Measurements from ENCODE around the gene RHBDD1.

RHBDD1 gene

GRCh38 chr2:226835796-226836547, at the start of gene RHBDD1:
Gene RHBDD1 (plus strand): TSS chr2:226836054. CDS start chr2:226864694, 28,640 bp downstream.
- Histone ChIP-seq H3K9ac (peak within 1 kb of the TSS; percentile 81), H3K4me3 (ENCODE audit: low read depth, low read length) (peak within 1 kb of the TSS; percentile 89), H3K27ac (peak within 1 kb of the TSS; percentile 95), H3K79me2 (peaks cover 3% of the 10 kb centered on the region), H3K4me2 (ENCODE audit: low read length) (peak within 1 kb of the TSS; percentile 91), H3K36me3 (ENCODE audit: control insufficient read depth, insufficient read depth, low read length) (no peaks in the 10 kb centered on the region), H3K9me3 (ENCODE audit: control insufficient read depth, low read length) (no peaks in the 10 kb centered on the region), H3K27me3 (ENCODE audit: control insufficient read depth, insufficient read depth, low read length) (no peaks in the 10 kb centered on the region), H3K4me1 (peaks cover 8% of the 10 kb centered on the region), H2AFZ (peak within 1 kb of the TSS; percentile 94)
- TF ChIP-seq CTCF (IDR thresholded peaks at IDR 0.05), result no peak

- no peaks in the 10 kb centered on the region for H3K36me3 ChIP-seq (ENCODE audit: control insufficient read depth, insufficient read depth, low read length)
- H3K79me2 ChIP-seq, result peaks cover 5% of the 10 kb centered on the region
- no peak overlapping the region for H3K9ac ChIP-seq
- H3K4me2 ChIP-seq (ENCODE audit: low read length), result no peak overlapping the region
- H3K4me3 ChIP-seq (ENCODE audit: low read depth, low read length), result no peak overlapping the region
- no peak overlapping the region for H2AFZ ChIP-seq
- H3K27me3 ChIP-seq (ENCODE audit: control insufficient read depth, insufficient read depth, low read length), result no peaks in the 10 kb centered on the region
- peaks cover 4% of the 10 kb centered on the region for H3K4me1 ChIP-seq
- TF ChIP-seq CTCF (IDR thresholded peaks at IDR 0.05), result no peak
- no peak overlapping the region for H3K27ac ChIP-seq
- no peaks in the 10 kb centered on the region for H3K9me3 ChIP-seq (ENCODE audit: control insufficient read depth, low read length)
Observed at GRCh38 chr2:226788064-226788463, 47.8 kb upstream of the RHBDD1 start.

GRCh38 chr2:226788881-226789490, 46.9 kb upstream of the RHBDD1 start:
- no peak overlapping the region for H3K4me2 ChIP-seq (ENCODE audit: low read length)
- no peak overlapping the region for H3K9ac ChIP-seq
- H3K9me3 ChIP-seq (ENCODE audit: control insufficient read depth, low read length), result no peaks in the 10 kb centered on the region
- H3K4me3 ChIP-seq (ENCODE audit: low read depth, low read length), result no peak overlapping the region
- no peak overlapping the region for H2AFZ ChIP-seq
- no peak for TF ChIP-seq CTCF (IDR thresholded peaks at IDR 0.05)
- no peaks in the 10 kb centered on the region for H3K27me3 ChIP-seq (ENCODE audit: control insufficient read depth, insufficient read depth, low read length)
- peaks cover 4% of the 10 kb centered on the region for H3K4me1 ChIP-seq
- H3K36me3 ChIP-seq (ENCODE audit: control insufficient read depth, insufficient read depth, low read length), result no peaks in the 10 kb centered on the region
- peaks cover 5% of the 10 kb centered on the region for H3K79me2 ChIP-seq
- H3K27ac ChIP-seq, result no peak overlapping the region

- TF ChIP-seq CTCF (IDR thresholded peaks at IDR 0.05), result no peak
- H3K27me3 ChIP-seq (ENCODE audit: control insufficient read depth, insufficient read depth, low read length), result no peaks in the 10 kb centered on the region
- no peak overlapping the region for H3K4me3 ChIP-seq (ENCODE audit: low read depth, low read length)
- H3K9me3 ChIP-seq (ENCODE audit: control insufficient read depth, low read length), result no peaks in the 10 kb centered on the region
- H3K79me2 ChIP-seq, result peaks cover 2% of the 10 kb centered on the region
- no peaks in the 10 kb centered on the region for H3K36me3 ChIP-seq (ENCODE audit: control insufficient read depth, insufficient read depth, low read length)
- H2AFZ ChIP-seq, result no peak overlapping the region
- no peak overlapping the region for H3K27ac ChIP-seq
- peaks cover 4% of the 10 kb centered on the region for H3K4me1 ChIP-seq
- no peak overlapping the region for H3K9ac ChIP-seq
- H3K4me2 ChIP-seq (ENCODE audit: low read length), result no peak overlapping the region
Observed at GRCh38 chr2:226790011-226790410, 45.8 kb upstream of the RHBDD1 start.
